Activated naive CD8-positive, alpha-beta T cell treated with anti-CD3 and anti-CD28 coated beads, Interleukin-2, amount 50 U/mL, for 24 hours (primary cell): Measurements from ENCODE around the gene KDM4B.

Source experiments
- ATAC-seq: fragments of 150-1000 bp; cut with Tn5 transposase; one replicate; pipeline ENCODE4 v1.10.0; 2021
- DNase-seq: peaks from one replicate; pipeline ENCODE4 v3.0.0; 2021
- H3K27ac Mint-ChIP-seq: one replicate; pipeline ENCODE4 v1.8.0; 2021; ENCODE audit warnings: mild to moderate bottlenecking, mixed read lengths
- H3K27me3 Mint-ChIP-seq: one replicate; pipeline ENCODE4 v1.8.0; 2021; ENCODE audit warnings: mixed read lengths
- H3K36me3 Mint-ChIP-seq: one replicate; pipeline ENCODE4 v1.8.0; 2021; ENCODE audit warnings: low read depth, mixed read lengths
- H3K4me1 Mint-ChIP-seq: one replicate; pipeline ENCODE4 v1.8.0; 2021; ENCODE audit warnings: mixed read lengths
- H3K4me3 Mint-ChIP-seq: one replicate; pipeline ENCODE4 v1.8.0; 2021; ENCODE audit warnings: mild to moderate bottlenecking, moderate library complexity, mixed read lengths
- H3K9me3 Mint-ChIP-seq: one replicate; pipeline ENCODE4 v1.8.0; 2021; ENCODE audit warnings: mixed read lengths

The KDM4B gene

DNA sequence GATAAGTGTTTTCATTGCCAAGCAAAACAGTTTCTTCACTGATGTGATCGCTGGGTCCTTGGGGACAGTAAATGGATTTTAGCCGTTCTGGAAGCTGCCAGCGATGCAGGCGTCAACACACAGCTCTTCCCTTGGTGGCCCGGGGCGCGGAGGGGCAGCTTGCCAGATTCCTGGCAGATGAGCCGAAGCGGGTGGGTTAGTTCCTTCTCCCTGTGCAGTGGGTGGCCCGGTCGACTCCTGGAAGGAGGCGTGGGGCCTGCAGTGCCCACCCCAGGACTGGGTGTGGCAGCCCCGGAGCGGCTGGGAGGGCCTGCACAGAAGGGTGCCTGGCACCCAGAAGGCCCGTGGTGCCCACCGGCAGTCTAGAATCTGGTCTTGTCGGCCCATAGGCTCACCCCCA, 69.0 kb downstream of the KDM4B start:
- no peak for DNase-seq
- no peak overlapping the region for H3K4me3 Mint-ChIP-seq
- ATAC-seq: no peak
- H3K36me3 Mint-ChIP-seq: peaks cover 2% of the 10 kb centered on the region
- H3K4me1 Mint-ChIP-seq: no peaks in the 10 kb centered on the region
- H3K27ac Mint-ChIP-seq: no peak overlapping the region
- H3K9me3 Mint-ChIP-seq: no peaks in the 10 kb centered on the region
- no peaks in the 10 kb centered on the region for H3K27me3 Mint-ChIP-seq

DNA sequence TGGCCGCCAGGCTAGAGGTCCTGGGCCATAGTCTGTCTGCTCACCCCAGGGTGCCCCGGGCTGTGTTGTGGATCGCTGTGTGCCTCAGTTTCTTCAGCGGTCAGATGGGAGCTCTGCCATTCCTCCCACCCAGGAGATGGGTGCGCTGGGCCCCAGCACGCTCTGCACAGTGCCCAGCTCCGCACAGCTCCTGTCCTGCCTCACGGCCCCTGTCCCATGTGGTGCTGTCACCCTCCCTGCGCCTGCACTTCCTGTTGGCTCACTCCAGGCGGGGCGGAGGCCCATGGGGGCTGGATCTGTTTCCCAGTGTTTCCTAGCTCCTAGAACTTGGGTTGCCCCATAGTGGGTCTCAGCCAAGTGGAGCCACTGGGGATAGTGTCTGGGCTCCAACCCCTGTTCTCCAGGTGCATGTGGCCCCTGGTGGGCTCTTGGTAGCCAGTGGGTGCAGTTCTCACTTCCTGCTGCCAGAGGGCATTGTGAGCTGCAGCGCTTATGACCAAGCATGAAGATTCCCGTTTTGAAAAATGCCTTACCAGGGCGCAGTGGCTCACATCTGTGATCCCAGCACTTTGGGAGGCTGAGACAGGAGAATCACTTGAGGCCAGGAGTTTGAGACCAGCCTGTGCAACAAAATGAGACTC, 69.8 kb downstream of the KDM4B start:
- ATAC-seq (peak; percentile 33), DNase-seq (peak; percentile 33)
- H3K36me3 Mint-ChIP-seq: peaks cover under 1% of the 10 kb centered on the region
- H3K4me3 Mint-ChIP-seq: no peak overlapping the region
- no peak overlapping the region for H3K27ac Mint-ChIP-seq
- H3K4me1 Mint-ChIP-seq: no peaks in the 10 kb centered on the region
- H3K9me3 Mint-ChIP-seq: no peaks in the 10 kb centered on the region
- H3K27me3 Mint-ChIP-seq: no peaks in the 10 kb centered on the region

DNA sequence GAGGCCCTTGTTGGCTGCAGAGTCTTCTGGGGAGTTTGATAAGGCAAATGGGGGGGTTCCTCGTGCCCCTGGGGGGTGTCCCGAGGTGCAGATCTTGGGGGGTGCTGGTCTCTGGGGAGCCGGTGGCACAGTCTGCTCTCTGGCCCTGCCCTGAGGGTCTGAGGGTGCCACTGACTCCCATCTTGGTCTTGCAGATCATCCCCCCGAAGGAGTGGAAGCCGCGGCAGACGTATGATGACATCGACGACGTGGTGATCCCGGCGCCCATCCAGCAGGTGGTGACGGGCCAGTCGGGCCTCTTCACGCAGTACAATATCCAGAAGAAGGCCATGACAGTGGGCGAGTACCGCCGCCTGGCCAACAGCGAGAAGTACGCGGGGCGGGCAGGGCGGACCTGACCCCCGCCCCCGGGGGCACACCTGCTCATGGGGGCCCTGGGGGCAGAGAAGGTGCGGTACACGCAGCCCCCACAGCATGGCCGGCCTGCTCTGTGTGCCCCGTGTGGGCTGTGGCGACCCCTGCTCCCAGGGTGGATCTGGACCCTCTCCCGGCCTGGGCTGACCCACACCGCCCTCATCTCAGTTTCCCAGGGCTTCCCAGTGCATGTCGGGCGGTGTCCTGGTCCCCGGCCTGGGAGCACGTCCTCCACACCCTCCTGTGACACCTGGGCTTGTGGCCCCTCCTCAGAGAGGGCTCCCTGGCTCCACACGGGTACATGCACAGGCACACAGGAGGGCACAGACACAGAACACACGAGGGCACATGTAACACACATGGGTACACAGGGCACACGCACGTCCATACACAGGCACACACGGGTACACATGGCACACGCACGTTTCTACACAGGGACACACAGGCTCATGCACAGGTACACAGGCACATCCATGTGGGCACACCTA, 71.0 kb downstream of the KDM4B start:
- no peaks in the 10 kb centered on the region for H3K36me3 Mint-ChIP-seq
- no peaks in the 10 kb centered on the region for H3K4me1 Mint-ChIP-seq
- no peak for DNase-seq
- H3K27me3 Mint-ChIP-seq: no peaks in the 10 kb centered on the region
- H3K4me3 Mint-ChIP-seq: no peak overlapping the region
- no peaks in the 10 kb centered on the region for H3K9me3 Mint-ChIP-seq
- H3K27ac Mint-ChIP-seq: no peak overlapping the region
- no peak for ATAC-seq

DNA sequence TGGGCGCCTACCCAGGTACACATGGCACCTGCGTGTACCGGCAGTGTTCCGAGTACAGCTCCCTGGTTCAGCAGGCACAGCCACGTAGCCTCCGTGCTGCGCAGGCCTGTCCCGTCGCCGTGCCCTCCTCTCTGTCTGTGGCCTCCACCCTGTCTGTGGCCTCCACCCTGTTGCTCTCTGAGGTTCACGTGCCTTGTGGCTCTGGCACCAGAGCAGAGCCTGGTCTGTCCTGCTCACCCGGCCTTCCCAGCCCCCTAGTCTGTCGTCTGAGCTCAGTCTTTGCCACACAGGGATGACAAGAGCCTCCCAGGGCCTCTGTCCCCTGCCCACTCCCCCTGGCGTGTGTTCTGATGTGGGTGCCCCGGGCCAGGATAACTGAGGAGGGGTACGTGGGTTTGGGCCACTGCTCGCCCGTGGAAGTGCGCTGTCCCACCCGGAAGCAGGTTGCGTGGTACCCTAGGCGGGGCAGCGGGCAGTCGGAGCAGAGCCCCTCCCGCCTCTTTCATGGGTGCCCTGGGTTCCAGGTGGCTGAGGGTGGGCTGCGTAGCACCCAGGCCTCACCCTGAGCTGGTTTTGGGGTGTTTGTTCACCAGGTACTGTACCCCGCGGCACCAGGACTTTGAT, 71.7 kb downstream of the KDM4B start:
- H3K27ac Mint-ChIP-seq: no peak overlapping the region
- no peaks in the 10 kb centered on the region for H3K4me1 Mint-ChIP-seq
- DNase-seq (no peak), ATAC-seq (no peak)
- H3K4me3 Mint-ChIP-seq: no peak overlapping the region
- no peaks in the 10 kb centered on the region for H3K27me3 Mint-ChIP-seq
- no peaks in the 10 kb centered on the region for H3K9me3 Mint-ChIP-seq
- H3K36me3 Mint-ChIP-seq: no peaks in the 10 kb centered on the region

DNA sequence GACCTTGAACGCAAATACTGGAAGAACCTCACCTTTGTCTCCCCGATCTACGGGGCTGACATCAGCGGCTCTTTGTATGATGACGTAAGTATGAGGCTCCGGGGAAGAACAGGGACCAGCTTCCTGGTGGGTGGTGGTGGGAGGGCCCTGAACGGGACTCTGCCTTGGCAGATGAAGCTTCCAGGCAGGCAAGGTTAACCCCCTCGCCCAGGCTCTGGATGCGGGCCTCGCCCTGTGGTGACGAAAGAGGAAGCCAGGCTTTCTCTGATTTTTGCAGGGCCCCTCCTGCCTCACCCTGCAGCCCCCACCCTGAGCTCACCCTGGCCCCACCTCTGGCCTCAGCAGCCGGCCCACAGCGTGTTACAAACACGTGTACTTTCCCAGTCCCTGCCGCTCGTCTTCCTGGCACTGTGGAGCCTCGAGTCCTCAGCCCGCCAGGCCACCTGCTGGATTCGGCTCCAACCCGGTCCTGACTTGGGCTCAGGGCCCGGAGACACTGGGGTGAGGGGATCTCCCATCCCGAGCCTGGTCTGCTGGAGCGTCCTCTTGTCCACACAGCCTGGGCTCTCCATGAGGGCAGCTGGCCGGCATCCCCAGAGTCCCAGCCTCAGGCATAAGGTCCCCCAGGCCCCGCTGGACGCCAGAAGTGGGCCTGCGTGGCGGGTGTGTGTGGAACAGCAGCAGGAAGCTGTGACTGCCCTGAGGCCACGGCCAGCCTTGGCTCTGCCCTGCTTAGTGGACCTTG, 72.4 kb downstream of the KDM4B start:
- no peak overlapping the region for H3K27ac Mint-ChIP-seq
- H3K36me3 Mint-ChIP-seq: no peaks in the 10 kb centered on the region
- H3K27me3 Mint-ChIP-seq: no peaks in the 10 kb centered on the region
- H3K9me3 Mint-ChIP-seq: no peaks in the 10 kb centered on the region
- H3K4me3 Mint-ChIP-seq: no peak overlapping the region
- DNase-seq: no peak
- no peaks in the 10 kb centered on the region for H3K4me1 Mint-ChIP-seq
- no peak for ATAC-seq

DNA sequence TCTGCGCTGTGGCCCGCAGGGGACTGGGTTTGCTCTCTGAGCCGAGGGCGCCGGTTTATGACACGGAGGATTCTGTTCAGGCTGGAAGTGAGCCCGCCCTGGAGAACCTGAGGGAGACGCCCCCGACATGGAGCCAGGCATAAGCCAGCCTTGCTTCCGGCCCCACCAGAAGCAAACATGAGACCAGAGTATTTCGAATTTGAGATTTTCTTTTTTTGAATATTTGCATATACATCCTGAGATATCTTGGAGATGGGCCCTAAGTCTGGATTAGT, 72.9 kb downstream of the KDM4B start:
- Mint-ChIP-seq H3K36me3 (no peaks in the 10 kb centered on the region), H3K27me3 (no peaks in the 10 kb centered on the region), H3K4me3 (no peak overlapping the region), H3K27ac (peak overlapping the region; percentile 20), H3K9me3 (no peaks in the 10 kb centered on the region), H3K4me1 (no peaks in the 10 kb centered on the region)
- ATAC-seq (no peak), DNase-seq (no peak)

DNA sequence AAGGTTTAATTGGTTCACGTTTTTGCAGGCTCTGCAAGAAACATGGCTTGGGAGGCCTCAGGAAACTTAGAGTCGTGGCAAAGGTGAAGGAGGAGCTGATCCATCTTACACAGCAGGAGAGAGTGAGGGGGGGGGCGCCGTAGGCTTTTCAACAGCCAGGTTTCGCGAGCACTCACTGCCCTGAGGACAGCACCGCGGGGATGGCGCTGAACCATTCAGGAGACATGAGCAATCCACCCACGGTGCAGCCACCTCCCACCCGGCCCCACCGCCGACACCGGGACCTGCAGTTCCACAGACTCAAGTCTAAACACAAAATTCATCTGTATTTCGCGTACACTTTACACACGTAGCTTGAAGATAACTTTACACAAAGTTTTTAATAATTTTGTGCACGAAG, 73.6 kb downstream of the KDM4B start:
- Mint-ChIP-seq H3K9me3 (no peaks in the 10 kb centered on the region), H3K4me1 (no peaks in the 10 kb centered on the region), H3K27me3 (no peaks in the 10 kb centered on the region), H3K36me3 (no peaks in the 10 kb centered on the region), H3K4me3 (no peak overlapping the region), H3K27ac (no peak overlapping the region)
- no peak for ATAC-seq
- DNase-seq: no peak

DNA sequence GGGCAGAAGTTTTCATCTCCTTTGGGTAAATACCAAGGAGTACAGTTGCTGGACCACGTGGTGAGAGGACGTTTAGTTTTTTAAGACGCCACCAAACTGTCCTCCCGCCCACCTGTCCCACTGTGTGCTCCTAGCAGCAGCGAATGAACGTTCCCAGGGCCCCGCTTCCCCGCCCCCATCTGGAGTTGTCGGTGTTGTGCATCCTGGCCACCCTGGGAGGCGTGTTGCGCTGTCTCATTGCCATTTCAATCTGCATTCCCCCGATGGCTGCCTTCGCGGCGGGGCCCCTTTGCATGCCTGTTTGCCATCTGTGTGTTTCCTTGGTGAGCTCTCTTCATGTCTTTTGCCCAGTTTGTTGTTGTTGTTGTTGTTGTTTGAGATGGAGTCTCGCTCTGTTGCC, 76.1 kb downstream of the KDM4B start:
- H3K36me3 Mint-ChIP-seq: no peaks in the 10 kb centered on the region
- no peaks in the 10 kb centered on the region for H3K9me3 Mint-ChIP-seq
- ATAC-seq (no peak), DNase-seq (no peak)
- H3K27me3 Mint-ChIP-seq: no peaks in the 10 kb centered on the region
- H3K4me3 Mint-ChIP-seq: no peak overlapping the region
- no peaks in the 10 kb centered on the region for H3K4me1 Mint-ChIP-seq
- no peak overlapping the region for H3K27ac Mint-ChIP-seq

DNA sequence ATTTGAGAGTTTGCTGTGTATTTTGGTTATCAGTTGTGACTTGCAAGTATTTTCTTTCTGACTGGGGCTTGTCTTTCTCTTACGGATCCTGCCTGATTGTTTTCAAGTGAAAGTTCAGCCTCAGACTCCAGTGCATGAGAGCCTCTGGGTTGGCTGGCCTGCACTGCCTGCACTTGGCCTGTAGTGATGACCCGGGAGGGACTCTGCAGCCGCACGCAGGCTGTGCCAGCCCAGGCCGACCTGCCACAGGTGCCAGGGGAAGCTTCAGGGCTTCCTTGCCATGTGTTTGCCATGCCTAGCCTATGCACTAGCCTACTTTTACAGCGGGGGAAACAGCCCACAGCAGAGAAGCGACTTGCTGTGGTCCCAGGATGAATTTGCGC, 77.0 kb downstream of the KDM4B start:
- H3K4me1 Mint-ChIP-seq: no peaks in the 10 kb centered on the region
- H3K27me3 Mint-ChIP-seq: no peaks in the 10 kb centered on the region
- DNase-seq: no peak
- no peaks in the 10 kb centered on the region for H3K36me3 Mint-ChIP-seq
- no peak overlapping the region for H3K4me3 Mint-ChIP-seq
- no peak for ATAC-seq
- H3K9me3 Mint-ChIP-seq: no peaks in the 10 kb centered on the region
- H3K27ac Mint-ChIP-seq: no peak overlapping the region

DNA sequence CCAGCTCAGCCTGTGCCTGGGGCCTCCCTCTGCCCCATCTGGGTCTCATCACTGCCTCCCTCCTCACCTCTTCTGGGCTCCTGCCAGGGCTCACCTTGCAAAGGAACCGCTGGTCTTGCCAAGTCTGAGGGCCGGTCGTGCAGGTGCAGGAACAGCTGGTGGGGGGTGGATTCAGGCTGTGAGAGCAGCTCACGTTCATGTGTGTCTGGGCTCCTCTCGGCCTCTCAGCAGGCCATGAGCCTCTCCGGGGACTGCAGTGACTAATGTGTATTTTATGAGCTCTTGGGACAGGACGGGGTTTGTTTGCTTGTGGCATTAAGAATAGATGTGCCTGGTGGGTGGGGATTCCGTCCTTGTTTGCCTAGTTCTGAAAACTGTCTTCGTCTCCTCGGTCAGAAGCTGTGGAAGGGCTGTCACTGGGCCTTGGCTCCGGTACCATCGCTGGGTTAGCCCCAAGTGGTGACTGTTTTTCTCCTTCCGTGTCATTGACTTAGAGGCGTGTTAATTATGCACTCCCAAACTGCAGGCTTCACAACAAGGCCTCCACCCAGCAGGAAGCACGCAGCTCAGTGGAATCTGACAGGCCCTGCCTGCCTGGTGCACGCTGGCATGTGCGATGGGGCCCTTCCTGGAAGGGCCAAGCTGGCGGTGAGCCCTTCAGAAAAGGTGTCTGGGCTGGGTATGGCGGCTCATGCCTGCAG, 77.6 kb downstream of the KDM4B start:
- no peak for ATAC-seq
- no peak for DNase-seq
- Mint-ChIP-seq H3K36me3 (no peaks in the 10 kb centered on the region), H3K4me3 (no peak overlapping the region), H3K9me3 (no peaks in the 10 kb centered on the region), H3K4me1 (no peaks in the 10 kb centered on the region), H3K27ac (no peak overlapping the region), H3K27me3 (no peaks in the 10 kb centered on the region)

DNA sequence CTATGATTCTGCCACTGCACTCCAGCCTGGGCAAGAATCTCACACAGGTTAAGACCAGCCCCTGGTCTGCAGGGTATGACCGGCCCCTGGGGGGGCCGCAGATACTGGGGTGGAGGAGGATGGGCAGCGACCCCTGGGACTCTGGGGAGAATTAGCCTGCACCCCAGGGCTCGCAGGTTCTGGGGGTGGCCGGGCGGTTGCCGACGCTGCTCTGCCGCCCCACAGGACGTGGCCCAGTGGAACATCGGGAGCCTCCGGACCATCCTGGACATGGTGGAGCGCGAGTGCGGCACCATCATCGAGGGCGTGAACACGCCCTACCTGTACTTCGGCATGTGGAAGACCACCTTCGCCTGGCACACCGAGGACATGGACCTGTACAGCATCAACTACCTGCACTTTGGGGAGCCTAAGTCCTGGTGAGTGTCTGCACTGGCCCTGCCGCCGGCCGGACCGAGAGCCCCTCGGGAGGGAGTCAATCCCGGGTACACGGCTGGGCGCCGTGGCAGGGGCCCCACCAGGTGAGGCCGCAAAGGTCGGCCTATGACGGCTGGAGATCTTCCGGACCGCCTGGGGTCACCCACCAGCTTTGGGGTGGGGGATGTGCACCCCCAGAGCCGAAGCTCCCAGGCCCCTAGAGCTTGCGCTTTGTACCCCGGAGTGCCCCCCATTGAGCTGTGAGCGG, 78.5 kb downstream of the KDM4B start:
- H3K4me1 Mint-ChIP-seq: no peaks in the 10 kb centered on the region
- H3K27ac Mint-ChIP-seq: no peak overlapping the region
- no peak overlapping the region for H3K4me3 Mint-ChIP-seq
- no peaks in the 10 kb centered on the region for H3K9me3 Mint-ChIP-seq
- DNase-seq (no peak), ATAC-seq (no peak)
- H3K36me3 Mint-ChIP-seq: no peaks in the 10 kb centered on the region
- no peaks in the 10 kb centered on the region for H3K27me3 Mint-ChIP-seq

DNA sequence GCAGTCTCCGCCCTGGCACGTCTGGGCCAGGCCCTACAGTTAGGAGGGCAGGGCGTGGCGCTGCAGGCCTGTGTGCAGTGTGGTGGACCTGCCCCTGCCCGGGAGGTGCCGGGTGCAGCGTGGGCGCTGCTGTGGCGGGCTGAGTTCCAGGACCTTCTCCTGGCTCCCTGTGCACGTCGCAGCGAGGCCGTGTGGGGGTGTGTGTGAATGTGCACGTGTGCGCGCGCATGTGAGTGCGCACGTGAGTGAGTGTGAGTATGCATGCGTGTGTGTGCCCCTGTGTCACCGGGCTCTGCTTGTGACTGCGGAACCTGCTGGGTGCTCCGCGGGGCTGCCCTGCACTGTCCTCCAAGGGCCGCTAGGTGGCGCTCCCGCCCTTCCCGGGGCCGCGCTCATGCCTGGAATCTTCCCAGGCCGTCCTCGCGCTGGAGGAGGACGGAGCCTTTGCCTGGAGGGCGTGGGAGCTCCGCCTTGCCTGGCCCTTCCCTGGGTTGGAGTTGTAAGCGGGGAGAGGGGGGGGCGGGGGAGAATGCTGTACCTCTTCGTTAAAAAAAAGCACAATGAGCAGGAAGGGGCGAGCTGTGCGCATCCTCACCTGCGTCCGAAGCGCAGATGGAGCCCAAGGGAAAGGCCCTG, 79.3 kb downstream of the KDM4B start:
- Mint-ChIP-seq H3K36me3 (no peaks in the 10 kb centered on the region), H3K27me3 (no peaks in the 10 kb centered on the region), H3K27ac (no peak overlapping the region), H3K4me1 (no peaks in the 10 kb centered on the region), H3K4me3 (no peak overlapping the region), H3K9me3 (no peaks in the 10 kb centered on the region)
- peak; percentile 72 for ATAC-seq
- peak; percentile 74 for DNase-seq

DNA sequence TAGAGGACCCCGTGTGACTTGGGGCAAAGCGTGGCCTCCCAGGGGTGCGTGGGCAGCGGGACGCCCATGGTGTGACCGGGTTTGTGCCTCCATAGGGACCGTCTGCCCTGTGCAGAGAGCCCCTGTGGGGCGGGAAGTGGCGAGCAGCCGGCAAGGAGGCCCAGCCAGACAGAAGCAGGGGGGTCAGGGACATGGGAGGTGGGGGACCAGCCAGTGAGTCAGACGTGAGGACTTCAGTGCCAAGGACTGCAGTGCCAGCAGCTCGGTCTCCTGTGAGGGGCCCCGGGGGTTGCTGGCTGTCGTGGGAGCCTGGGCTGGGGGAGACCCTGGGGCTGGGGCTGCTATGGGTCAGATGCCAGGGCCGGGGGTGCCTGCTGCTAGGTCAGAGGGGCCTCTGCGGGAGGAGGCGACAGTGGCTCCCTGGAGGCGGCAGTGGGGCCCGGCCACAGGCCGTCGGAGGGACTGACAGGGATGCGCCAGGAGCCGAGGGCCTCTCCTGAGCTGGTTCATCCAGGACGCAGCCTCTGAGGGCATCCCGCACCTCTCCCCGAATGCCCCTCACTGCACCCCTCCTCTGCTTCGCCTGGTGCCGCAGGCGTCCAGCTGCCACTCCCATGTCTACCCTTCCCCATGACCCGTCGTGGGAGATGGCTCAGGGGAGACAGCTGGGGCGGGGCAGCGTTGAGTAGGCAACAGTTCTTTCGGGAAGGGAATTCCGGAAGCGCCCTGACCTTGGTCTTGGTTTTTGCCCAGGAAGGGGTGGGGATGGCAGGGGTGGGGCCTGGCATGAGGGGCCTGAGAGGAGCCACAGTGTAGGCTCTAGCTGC, 80.0 kb downstream of the KDM4B start:
- Mint-ChIP-seq H3K27me3 (no peaks in the 10 kb centered on the region), H3K4me1 (no peaks in the 10 kb centered on the region), H3K4me3 (no peak overlapping the region), H3K9me3 (no peaks in the 10 kb centered on the region), H3K36me3 (no peaks in the 10 kb centered on the region), H3K27ac (no peak overlapping the region)
- no peak for DNase-seq
- no peak for ATAC-seq
